SK-N-SH treated with all-trans-retinoic acid at 6 μM for 48 hours (cell line): Measurements from ENCODE around the gene PSD.

ENCODE experiments used
- ATAC-seq: fragments of 200-7000 bp; cut with Tn5 transposase; 3 replicates; pipeline ENCODE4 v1.9.1; 2020; ENCODE audit warnings: mild to moderate bottlenecking, moderate library complexity
- ARNTL ChIP-seq: fragments of 450-650 bp; formaldehyde crosslinking; IDR thresholded peaks from 2 replicates; pipeline ENCODE4 v1.5.0; 2020; ENCODE audit warnings: low read depth, mild to moderate bottlenecking, moderate library complexity, borderline replicate concordance
- BACH2 ChIP-seq: fragments of 250-450 bp; sonication (Bioruptor Pico); IDR thresholded peaks from 2 replicates; pipeline ENCODE4 v1.9.0; 2021; ENCODE audit warnings: mild to moderate bottlenecking, borderline replicate concordance
- CSDC2 ChIP-seq: fragments of 250-450 bp; sonication (Bioruptor Pico); IDR thresholded peaks from 2 replicates; pipeline ENCODE4 v1.5.0; 2020; ENCODE audit warnings: mild to moderate bottlenecking, moderate library complexity
- ESRRG ChIP-seq: fragments of 250-450 bp; sonication (Bioruptor Pico); IDR thresholded peaks from 2 replicates; pipeline ENCODE4 v1.6.1; 2021; ENCODE audit warnings: mild to moderate bottlenecking
- GLIS3 ChIP-seq: fragments of 250-450 bp; sonication (Bioruptor Pico); IDR thresholded peaks from 2 replicates; pipeline ENCODE4 v1.5.0; 2020; ENCODE audit warnings: mild to moderate bottlenecking, moderate library complexity
- ISL1 ChIP-seq: fragments of 250-450 bp; sonication (Bioruptor Pico); IDR thresholded peaks from 2 replicates; pipeline ENCODE4 v2.1.2; 2022; ENCODE audit warnings: mild to moderate bottlenecking, moderate library complexity
- PPARA ChIP-seq: fragments of 250-450 bp; sonication (Bioruptor Pico); IDR thresholded peaks from 2 replicates; pipeline ENCODE4 v1.5.0; 2020; ENCODE audit warnings: mild to moderate bottlenecking, borderline replicate concordance
- SNAI2 ChIP-seq: fragments of 250-450 bp; sonication (Bioruptor Pico); IDR thresholded peaks from 2 replicates; pipeline ENCODE4 v1.5.0; 2020; ENCODE audit warnings: mild to moderate bottlenecking, moderate library complexity
- TCF4 ChIP-seq: fragments of 250-450 bp; sonication (Bioruptor Pico); IDR thresholded peaks from 2 replicates; pipeline ENCODE4 v1.8.0; 2021; ENCODE audit warnings: mild to moderate bottlenecking, moderate library complexity, borderline replicate concordance
- TOX ChIP-seq: fragments of 250-450 bp; sonication (Bioruptor Pico); IDR thresholded peaks from 2 replicates; pipeline ENCODE4 v1.8.0; 2021; ENCODE audit warnings: mild to moderate bottlenecking, moderate library complexity, borderline replicate concordance
- ZC3H10 ChIP-seq: fragments of 250-450 bp; sonication (Bioruptor Pico); IDR thresholded peaks from 2 replicates; pipeline ENCODE4 v1.5.1; 2021; ENCODE audit warnings: mild to moderate bottlenecking, moderate library complexity
- ZFP3 ChIP-seq: fragments of 250-450 bp; sonication (Bioruptor Pico); IDR thresholded peaks from 2 replicates; pipeline ENCODE4 v1.5.0; 2020; ENCODE audit warnings: mild to moderate bottlenecking, moderate library complexity
- ZFP30 ChIP-seq: fragments of 450-650 bp; formaldehyde crosslinking; IDR thresholded peaks from 2 replicates; pipeline ENCODE4 v1.5.0; 2022; ENCODE audit warnings: mild to moderate bottlenecking, moderate library complexity
- ZNF565 ChIP-seq: fragments of 450-650 bp; formaldehyde crosslinking; conservative IDR thresholded peaks from 2 replicates; pipeline ENCODE4 v1.5.0; 2020; ENCODE audit warnings: low read depth, mild to moderate bottlenecking, moderate library complexity
- ZNF70 ChIP-seq: fragments of 450-650 bp; formaldehyde crosslinking; IDR thresholded peaks from 2 replicates; pipeline ENCODE4 v1.5.0; 2020; ENCODE audit warnings: mild to moderate bottlenecking, moderate library complexity
- ZNF8 ChIP-seq: fragments of 450-650 bp; formaldehyde crosslinking; IDR thresholded peaks from 2 replicates; pipeline ENCODE4 v1.5.0; 2020; ENCODE audit warnings: mild to moderate bottlenecking, moderate library complexity
- TF ChIP-seq, protein P1 (sequence below): fragments of 250-450 bp; sonication (Bioruptor Pico); IDR thresholded peaks from 2 replicates; pipeline ENCODE4 v1.8.0; 2020; ENCODE audit warnings: mild to moderate bottlenecking, moderate library complexity, borderline replicate concordance
- TF ChIP-seq, protein P2 (sequence below): fragments of 250-450 bp; sonication (Bioruptor Pico); IDR thresholded peaks from 2 replicates; pipeline ENCODE4 v1.5.1; 2020; ENCODE audit warnings: low read depth, mild to moderate bottlenecking, moderate library complexity
- TF ChIP-seq, protein P3 (sequence below): fragments of 250-450 bp; sonication (Bioruptor Pico); IDR thresholded peaks from 2 replicates; pipeline ENCODE4 v1.5.1; 2021; ENCODE audit warnings: mild to moderate bottlenecking, moderate library complexity
- TF ChIP-seq, protein P4 (sequence below): fragments of 250-450 bp; sonication (Bioruptor Pico); IDR thresholded peaks from 2 replicates; pipeline ENCODE4 v1.5.0; 2020; ENCODE audit warnings: mild to moderate bottlenecking, moderate library complexity

Gene PSD

DNA sequence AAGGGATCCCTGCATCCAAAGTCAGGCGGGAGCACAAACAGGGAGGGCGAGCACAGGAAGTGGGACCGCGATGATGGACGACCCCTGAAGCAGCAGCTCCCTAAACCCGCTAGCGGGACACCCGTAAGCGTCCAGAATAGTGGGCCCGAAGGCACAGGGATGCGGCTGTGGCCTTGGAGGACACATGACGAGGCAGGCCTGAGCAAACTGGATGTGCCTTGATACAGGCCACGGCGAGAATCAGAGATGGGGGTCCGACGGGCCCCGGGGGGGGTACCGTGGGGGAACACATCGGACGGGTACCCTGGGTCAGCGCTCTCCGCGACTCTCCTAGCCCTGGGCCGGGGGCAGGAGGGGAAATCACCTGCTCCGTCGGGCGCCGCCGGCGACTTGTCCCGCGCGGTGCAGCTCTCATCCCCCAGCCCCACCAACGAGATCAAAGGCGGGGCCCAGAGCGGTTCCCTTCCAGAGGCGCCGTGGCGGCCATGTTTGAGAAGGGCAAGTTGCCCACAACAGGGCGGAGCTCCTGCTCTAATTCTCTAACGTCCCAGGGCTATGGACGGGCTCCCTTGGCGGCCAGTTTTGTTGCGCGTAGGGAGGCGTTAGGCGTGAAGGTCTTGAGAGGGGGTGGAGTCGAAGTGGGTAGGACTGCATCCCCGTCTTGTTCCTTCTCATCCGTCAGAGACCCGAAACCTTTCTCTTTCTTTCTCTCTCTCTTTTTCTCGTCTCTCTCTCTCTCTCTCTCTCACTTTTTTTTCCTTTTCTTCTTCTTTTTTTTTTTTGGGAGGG, 13.8 kb upstream of the PSD start, which contains the start of gene CUEDC2:
Gene CUEDC2, minus strand, starts transcription at position 413 of the 789 bp plus-strand sequence. CDS start 7,386 bp downstream, outside the sequence.
- ATAC-seq = peak; percentile 96
- TF ChIP-seq, protein P1, sequence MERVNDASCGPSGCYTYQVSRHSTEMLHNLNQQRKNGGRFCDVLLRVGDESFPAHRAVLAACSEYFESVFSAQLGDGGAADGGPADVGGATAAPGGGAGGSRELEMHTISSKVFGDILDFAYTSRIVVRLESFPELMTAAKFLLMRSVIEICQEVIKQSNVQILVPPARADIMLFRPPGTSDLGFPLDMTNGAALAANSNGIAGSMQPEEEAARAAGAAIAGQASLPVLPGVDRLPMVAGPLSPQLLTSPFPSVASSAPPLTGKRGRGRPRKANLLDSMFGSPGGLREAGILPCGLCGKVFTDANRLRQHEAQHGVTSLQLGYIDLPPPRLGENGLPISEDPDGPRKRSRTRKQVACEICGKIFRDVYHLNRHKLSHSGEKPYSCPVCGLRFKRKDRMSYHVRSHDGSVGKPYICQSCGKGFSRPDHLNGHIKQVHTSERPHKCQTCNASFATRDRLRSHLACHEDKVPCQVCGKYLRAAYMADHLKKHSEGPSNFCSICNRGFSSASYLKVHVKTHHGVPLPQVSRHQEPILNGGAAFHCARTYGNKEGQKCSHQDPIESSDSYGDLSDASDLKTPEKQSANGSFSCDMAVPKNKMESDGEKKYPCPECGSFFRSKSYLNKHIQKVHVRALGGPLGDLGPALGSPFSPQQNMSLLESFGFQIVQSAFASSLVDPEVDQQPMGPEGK (CRISPR knock-in tag) = peak; percentile 27; the same call in 1 of the 2 replicates
- TF ChIP-seq ISL1 (CRISPR knock-in tag) (no peak), TCF4 (CRISPR knock-in tag) (no peak), BACH2 (CRISPR knock-in tag) (no peak)

DNA sequence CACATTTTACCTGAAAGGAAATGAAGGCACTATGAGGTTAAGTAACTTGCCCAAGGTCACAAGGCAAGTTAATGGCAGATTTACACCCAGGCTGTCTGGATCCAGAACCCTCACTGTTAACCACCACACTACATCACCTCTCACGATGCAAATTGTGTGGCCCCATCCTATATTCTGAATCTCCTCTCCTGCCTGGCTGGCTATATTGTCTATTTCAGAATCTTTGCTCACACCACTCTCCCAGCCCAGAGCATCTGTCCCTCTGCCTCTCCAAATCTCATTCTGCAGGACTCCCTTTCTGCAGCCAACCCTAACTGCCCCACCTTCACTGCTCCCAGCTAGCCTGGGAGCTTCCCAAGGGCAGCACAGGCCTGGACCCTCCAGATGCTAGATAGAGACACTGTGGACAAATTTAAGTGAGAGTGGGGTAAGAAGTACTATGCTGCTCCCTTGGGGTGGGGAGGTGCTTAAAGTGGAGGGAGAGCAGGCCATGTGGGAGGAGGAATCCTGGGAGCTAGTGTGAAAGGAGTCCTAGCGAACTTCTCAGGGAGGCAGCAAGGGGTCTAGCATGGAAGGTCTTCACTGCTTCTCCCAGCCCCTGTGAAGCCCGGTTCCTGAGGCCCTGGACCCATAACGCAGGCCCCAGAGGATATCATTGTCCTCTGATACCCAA, 13.0 kb upstream of the PSD start:
- TF ChIP-seq, protein P2, sequence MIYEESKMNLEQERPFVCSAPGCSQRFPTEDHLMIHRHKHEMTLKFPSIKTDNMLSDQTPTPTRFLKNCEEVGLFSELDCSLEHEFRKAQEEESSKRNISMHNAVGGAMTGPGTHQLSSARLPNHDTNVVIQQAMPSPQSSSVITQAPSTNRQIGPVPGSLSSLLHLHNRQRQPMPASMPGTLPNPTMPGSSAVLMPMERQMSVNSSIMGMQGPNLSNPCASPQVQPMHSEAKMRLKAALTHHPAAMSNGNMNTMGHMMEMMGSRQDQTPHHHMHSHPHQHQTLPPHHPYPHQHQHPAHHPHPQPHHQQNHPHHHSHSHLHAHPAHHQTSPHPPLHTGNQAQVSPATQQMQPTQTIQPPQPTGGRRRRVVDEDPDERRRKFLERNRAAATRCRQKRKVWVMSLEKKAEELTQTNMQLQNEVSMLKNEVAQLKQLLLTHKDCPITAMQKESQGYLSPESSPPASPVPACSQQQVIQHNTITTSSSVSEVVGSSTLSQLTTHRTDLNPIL (CRISPR knock-in tag) = no peak
- TF ChIP-seq ZNF70 (CRISPR knock-in tag) = no peak
- TF ChIP-seq TOX = no peak
- no peak for TF ChIP-seq ZNF8 (CRISPR knock-in tag)
- TF ChIP-seq PPARA (CRISPR knock-in tag) = no peak
- TF ChIP-seq, protein P3, sequence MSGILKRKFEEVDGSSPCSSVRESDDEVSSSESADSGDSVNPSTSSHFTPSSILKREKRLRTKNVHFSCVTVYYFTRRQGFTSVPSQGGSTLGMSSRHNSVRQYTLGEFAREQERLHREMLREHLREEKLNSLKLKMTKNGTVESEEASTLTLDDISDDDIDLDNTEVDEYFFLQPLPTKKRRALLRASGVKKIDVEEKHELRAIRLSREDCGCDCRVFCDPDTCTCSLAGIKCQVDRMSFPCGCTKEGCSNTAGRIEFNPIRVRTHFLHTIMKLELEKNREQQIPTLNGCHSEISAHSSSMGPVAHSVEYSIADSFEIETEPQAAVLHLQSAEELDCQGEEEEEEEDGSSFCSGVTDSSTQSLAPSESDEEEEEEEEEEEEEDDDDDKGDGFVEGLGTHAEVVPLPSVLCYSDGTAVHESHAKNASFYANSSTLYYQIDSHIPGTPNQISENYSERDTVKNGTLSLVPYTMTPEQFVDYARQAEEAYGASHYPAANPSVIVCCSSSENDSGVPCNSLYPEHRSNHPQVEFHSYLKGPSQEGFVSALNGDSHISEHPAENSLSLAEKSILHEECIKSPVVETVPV = no peak
- TF ChIP-seq, protein P4, sequence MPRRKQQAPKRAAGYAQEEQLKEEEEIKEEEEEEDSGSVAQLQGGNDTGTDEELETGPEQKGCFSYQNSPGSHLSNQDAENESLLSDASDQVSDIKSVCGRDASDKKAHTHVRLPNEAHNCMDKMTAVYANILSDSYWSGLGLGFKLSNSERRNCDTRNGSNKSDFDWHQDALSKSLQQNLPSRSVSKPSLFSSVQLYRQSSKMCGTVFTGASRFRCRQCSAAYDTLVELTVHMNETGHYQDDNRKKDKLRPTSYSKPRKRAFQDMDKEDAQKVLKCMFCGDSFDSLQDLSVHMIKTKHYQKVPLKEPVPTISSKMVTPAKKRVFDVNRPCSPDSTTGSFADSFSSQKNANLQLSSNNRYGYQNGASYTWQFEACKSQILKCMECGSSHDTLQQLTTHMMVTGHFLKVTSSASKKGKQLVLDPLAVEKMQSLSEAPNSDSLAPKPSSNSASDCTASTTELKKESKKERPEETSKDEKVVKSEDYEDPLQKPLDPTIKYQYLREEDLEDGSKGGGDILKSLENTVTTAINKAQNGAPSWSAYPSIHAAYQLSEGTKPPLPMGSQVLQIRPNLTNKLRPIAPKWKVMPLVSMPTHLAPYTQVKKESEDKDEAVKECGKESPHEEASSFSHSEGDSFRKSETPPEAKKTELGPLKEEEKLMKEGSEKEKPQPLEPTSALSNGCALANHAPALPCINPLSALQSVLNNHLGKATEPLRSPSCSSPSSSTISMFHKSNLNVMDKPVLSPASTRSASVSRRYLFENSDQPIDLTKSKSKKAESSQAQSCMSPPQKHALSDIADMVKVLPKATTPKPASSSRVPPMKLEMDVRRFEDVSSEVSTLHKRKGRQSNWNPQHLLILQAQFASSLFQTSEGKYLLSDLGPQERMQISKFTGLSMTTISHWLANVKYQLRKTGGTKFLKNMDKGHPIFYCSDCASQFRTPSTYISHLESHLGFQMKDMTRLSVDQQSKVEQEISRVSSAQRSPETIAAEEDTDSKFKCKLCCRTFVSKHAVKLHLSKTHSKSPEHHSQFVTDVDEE (CRISPR knock-in tag) = no peak
- TF ChIP-seq ZNF565 (CRISPR knock-in tag) = no peak
- peak; percentile 53 for ATAC-seq

DNA sequence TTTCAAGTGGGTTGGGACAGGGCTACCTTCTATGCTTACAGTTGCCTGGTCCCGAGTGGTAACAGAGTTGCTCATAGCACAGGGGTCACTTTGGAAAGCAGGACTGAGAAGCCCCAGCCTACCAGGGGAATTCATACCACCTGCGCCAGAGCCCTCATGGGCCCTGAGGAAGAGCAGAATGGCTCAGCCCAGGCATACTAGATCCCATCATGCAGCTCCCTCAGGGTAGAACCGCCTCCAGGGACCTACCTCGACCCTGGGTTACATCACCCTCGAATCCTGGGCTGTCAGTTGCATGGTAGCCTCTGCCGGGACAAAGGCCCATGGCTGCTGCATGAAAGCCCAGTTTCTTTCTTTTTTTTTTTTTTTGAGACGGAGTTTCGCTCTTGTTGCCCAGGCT, 10.9 kb upstream of the PSD start:
- ATAC-seq = no peak
- TF ChIP-seq ZC3H10 (no peak), BACH2 (CRISPR knock-in tag) (no peak), ISL1 (CRISPR knock-in tag) (no peak), ZNF70 (CRISPR knock-in tag) (no peak), PPARA (CRISPR knock-in tag) (no peak), ESRRG (CRISPR knock-in tag) (no peak), ZFP30 (CRISPR knock-in tag) (no peak), GLIS3 (CRISPR knock-in tag) (no peak), CSDC2 (CRISPR knock-in tag) (no peak), ARNTL (CRISPR knock-in tag) (no peak), ZFP3 (CRISPR knock-in tag) (no peak), SNAI2 (CRISPR knock-in tag) (no peak), TOX (no peak)
- TF ChIP-seq, protein P2 (CRISPR knock-in tag) = no peak
- TF ChIP-seq, protein P3 = no peak
- TF ChIP-seq, protein P4 (CRISPR knock-in tag) = no peak
